Measurements from ENCODE around the gene SV2B.
A peak's percentile ranks its signal among the peaks of the same experiment; 100 is the strongest.

The SV2B gene

GRCh38 chr15:91252322-91252721 lies 152.3 kb downstream of the SV2B start:
- no peak overlapping the region for H3K4ac ChIP-seq (ENCODE audit: low read depth, low read length)
- no peak overlapping the region for H3K23ac ChIP-seq (ENCODE audit: low read length)
- no peaks in the 10 kb centered on the region for H3K4me1 ChIP-seq (ENCODE audit: control insufficient read depth in 1 of 2, insufficient read depth in 2 of 2, low read length in 2 of 2)
- H3K36me3 ChIP-seq (ENCODE audit: control insufficient read depth in 1 of 2, insufficient read depth in 2 of 2, low read length in 2 of 2), result no peaks in the 10 kb centered on the region
- H3K4me3 ChIP-seq (ENCODE audit: low read depth, low read length), result no peak overlapping the region
- H2BK5ac ChIP-seq (ENCODE audit: low read depth, low read length, poor library complexity), result no peak overlapping the region
- no peak overlapping the region for H4K91ac ChIP-seq (ENCODE audit: low read depth, low read length)
- no peak overlapping the region for H2BK120ac ChIP-seq (ENCODE audit: insufficient read depth, low read length, poor library complexity)
- no peaks in the 10 kb centered on the region for H3K79me1 ChIP-seq (ENCODE audit: low read length)
- no peak overlapping the region for H3K18ac ChIP-seq (ENCODE audit: low read length)
- H2AK5ac ChIP-seq (ENCODE audit: low read length), result no peak overlapping the region
- H3K27me3 ChIP-seq (ENCODE audit: insufficient read depth, low read length), result no peaks in the 10 kb centered on the region
- no peak overlapping the region for H4K12ac ChIP-seq (ENCODE audit: low read depth, low read length)
- peak; percentile 80 to 83 for DNase-seq
- H3K79me2 ChIP-seq (ENCODE audit: control insufficient read depth, insufficient read depth, low read length, poor library complexity), result no peaks in the 10 kb centered on the region
- H2AFZ ChIP-seq (ENCODE audit: insufficient read depth, low read length, poor library complexity), result no peak overlapping the region
- no peak overlapping the region for H3K9ac ChIP-seq (ENCODE audit: low read length)
- no peak overlapping the region for H3K27ac ChIP-seq (ENCODE audit: low read depth, low read length)
- no peak overlapping the region for H3K4me2 ChIP-seq (ENCODE audit: low read length)
- no peak overlapping the region for H3K14ac ChIP-seq (ENCODE audit: low read length)
- no peak overlapping the region for H2BK12ac ChIP-seq (ENCODE audit: low read length)
- no CpG with 5 or more reads among the region's 7 CpGs for WGBS (ENCODE audit: extremely low coverage, insufficient coverage, insufficient read length)
- H4K8ac ChIP-seq (ENCODE audit: low read depth, low read length), result no peak overlapping the region
- no peaks in the 10 kb centered on the region for H3K9me3 ChIP-seq (ENCODE audit: insufficient read depth, low read depth, low read length)

GRCh38 chr15:91252756-91253155 lies 152.7 kb downstream of the SV2B start:
- no peak overlapping the region for H3K18ac ChIP-seq (ENCODE audit: low read length)
- peak; percentile 38 to 54 for DNase-seq
- H4K8ac ChIP-seq (ENCODE audit: low read depth, low read length), result no peak overlapping the region
- H3K4me1 ChIP-seq (ENCODE audit: control insufficient read depth in 1 of 2, insufficient read depth in 2 of 2, low read length in 2 of 2), result no peaks in the 10 kb centered on the region
- no peak overlapping the region for H2BK12ac ChIP-seq (ENCODE audit: low read length)
- no peaks in the 10 kb centered on the region for H3K79me2 ChIP-seq (ENCODE audit: control insufficient read depth, insufficient read depth, low read length, poor library complexity)
- H2BK120ac ChIP-seq (ENCODE audit: insufficient read depth, low read length, poor library complexity), result no peak overlapping the region
- H3K79me1 ChIP-seq (ENCODE audit: low read length), result no peaks in the 10 kb centered on the region
- H3K23ac ChIP-seq (ENCODE audit: low read length), result no peak overlapping the region
- H3K27ac ChIP-seq (ENCODE audit: low read depth, low read length), result no peak overlapping the region
- H3K9me3 ChIP-seq (ENCODE audit: insufficient read depth, low read depth, low read length), result no peaks in the 10 kb centered on the region
- no peak overlapping the region for H2BK5ac ChIP-seq (ENCODE audit: low read depth, low read length, poor library complexity)
- H3K27me3 ChIP-seq (ENCODE audit: insufficient read depth, low read length), result no peaks in the 10 kb centered on the region
- no peak overlapping the region for H2AFZ ChIP-seq (ENCODE audit: insufficient read depth, low read length, poor library complexity)
- no CpG with 5 or more reads among the region's 2 CpGs for WGBS (ENCODE audit: extremely low coverage, insufficient coverage, insufficient read length)
- no peak overlapping the region for H3K14ac ChIP-seq (ENCODE audit: low read length)
- H4K91ac ChIP-seq (ENCODE audit: low read depth, low read length), result no peak overlapping the region
- no peaks in the 10 kb centered on the region for H3K36me3 ChIP-seq (ENCODE audit: control insufficient read depth in 1 of 2, insufficient read depth in 2 of 2, low read length in 2 of 2)
- H3K4me2 ChIP-seq (ENCODE audit: low read length), result no peak overlapping the region
- no peak overlapping the region for H3K4ac ChIP-seq (ENCODE audit: low read depth, low read length)
- no peak overlapping the region for H3K4me3 ChIP-seq (ENCODE audit: low read depth, low read length)
- peak overlapping the region; percentile 56 for H3K9ac ChIP-seq (ENCODE audit: low read length)
- H2AK5ac ChIP-seq (ENCODE audit: low read length), result no peak overlapping the region
- no peak overlapping the region for H4K12ac ChIP-seq (ENCODE audit: low read depth, low read length)

GRCh38 chr15:91253605-91254004 lies 153.5 kb downstream of the SV2B start:
- H3K27ac ChIP-seq (ENCODE audit: low read depth, low read length), result no peak overlapping the region
- H3K79me2 ChIP-seq (ENCODE audit: control insufficient read depth, insufficient read depth, low read length, poor library complexity), result no peaks in the 10 kb centered on the region
- no peak overlapping the region for H2BK12ac ChIP-seq (ENCODE audit: low read length)
- H3K79me1 ChIP-seq (ENCODE audit: low read length), result no peaks in the 10 kb centered on the region
- no peak overlapping the region for H4K91ac ChIP-seq (ENCODE audit: low read depth, low read length)
- no peaks in the 10 kb centered on the region for H3K9me3 ChIP-seq (ENCODE audit: insufficient read depth, low read depth, low read length)
- H2AK5ac ChIP-seq (ENCODE audit: low read length), result no peak overlapping the region
- H3K4me1 ChIP-seq (ENCODE audit: control insufficient read depth in 1 of 2, insufficient read depth in 2 of 2, low read length in 2 of 2), result no peaks in the 10 kb centered on the region
- no peak overlapping the region for H4K12ac ChIP-seq (ENCODE audit: low read depth, low read length)
- DNase-seq, result no peak
- no peak overlapping the region for H3K9ac ChIP-seq (ENCODE audit: low read length)
- H3K18ac ChIP-seq (ENCODE audit: low read length), result no peak overlapping the region
- H3K4me3 ChIP-seq (ENCODE audit: low read depth, low read length), result no peak overlapping the region
- no peak overlapping the region for H2BK120ac ChIP-seq (ENCODE audit: insufficient read depth, low read length, poor library complexity)
- no peak overlapping the region for H3K14ac ChIP-seq (ENCODE audit: low read length)
- no peak overlapping the region for H3K23ac ChIP-seq (ENCODE audit: low read length)
- H3K4ac ChIP-seq (ENCODE audit: low read depth, low read length), result no peak overlapping the region
- H2AFZ ChIP-seq (ENCODE audit: insufficient read depth, low read length, poor library complexity), result no peak overlapping the region
- no peak overlapping the region for H4K8ac ChIP-seq (ENCODE audit: low read depth, low read length)
- H3K27me3 ChIP-seq (ENCODE audit: insufficient read depth, low read length), result no peaks in the 10 kb centered on the region
- H3K36me3 ChIP-seq (ENCODE audit: control insufficient read depth in 1 of 2, insufficient read depth in 2 of 2, low read length in 2 of 2), result no peaks in the 10 kb centered on the region
- H2BK5ac ChIP-seq (ENCODE audit: low read depth, low read length, poor library complexity), result no peak overlapping the region
- H3K4me2 ChIP-seq (ENCODE audit: low read length), result no peak overlapping the region
- no CpG with 5 or more reads among the region's 3 CpGs for WGBS (ENCODE audit: extremely low coverage, insufficient coverage, insufficient read length)

- Histone ChIP-seq H3K79me2 (ENCODE audit: control insufficient read depth, insufficient read depth, low read length, poor library complexity) (no peaks in the 10 kb centered on the region), H3K14ac (ENCODE audit: low read length) (no peak overlapping the region), H4K12ac (ENCODE audit: low read depth, low read length) (no peak overlapping the region), H2BK120ac (ENCODE audit: insufficient read depth, low read length, poor library complexity) (no peak overlapping the region), H3K79me1 (ENCODE audit: low read length) (no peaks in the 10 kb centered on the region), H2BK5ac (ENCODE audit: low read depth, low read length, poor library complexity) (no peak overlapping the region), H3K36me3 (ENCODE audit: control insufficient read depth in 1 of 2, insufficient read depth in 2 of 2, low read length in 2 of 2) (no peaks in the 10 kb centered on the region), H3K4me1 (ENCODE audit: control insufficient read depth in 1 of 2, insufficient read depth in 2 of 2, low read length in 2 of 2) (no peaks in the 10 kb centered on the region), H3K4me2 (ENCODE audit: low read length) (no peak overlapping the region), H3K9ac (ENCODE audit: low read length) (no peak overlapping the region), H3K23ac (ENCODE audit: low read length) (no peak overlapping the region), H3K27me3 (ENCODE audit: insufficient read depth, low read length) (no peaks in the 10 kb centered on the region), H4K8ac (ENCODE audit: low read depth, low read length) (no peak overlapping the region), H3K4ac (ENCODE audit: low read depth, low read length) (no peak overlapping the region), H3K27ac (ENCODE audit: low read depth, low read length) (no peak overlapping the region), H3K18ac (ENCODE audit: low read length) (no peak overlapping the region), H3K9me3 (ENCODE audit: insufficient read depth, low read depth, low read length) (no peaks in the 10 kb centered on the region), H4K91ac (ENCODE audit: low read depth, low read length) (no peak overlapping the region), H2AK5ac (ENCODE audit: low read length) (no peak overlapping the region), H3K4me3 (ENCODE audit: low read depth, low read length) (no peak overlapping the region), H2AFZ (ENCODE audit: insufficient read depth, low read length, poor library complexity) (no peak overlapping the region), H2BK12ac (ENCODE audit: low read length) (no peak overlapping the region)
- no peak for DNase-seq
- no CpG with 5 or more reads among the region's 3 CpGs for WGBS (ENCODE audit: extremely low coverage, insufficient coverage, insufficient read length)
Observed at GRCh38 chr15:91254766-91255165, 154.7 kb downstream of the SV2B start.
